Upper lobe of left lung (tissue), 6 donors: ENCODE measurements around the gene ZDHHC1. TPM values are rescaled to one million over a fixed set of nuclear protein-coding genes. Genes with fewer than 3 reads are reported as not detected.
"Not testable (repeated sequence)": the region's sequence is repeated elsewhere in the genome, so short reads cannot be mapped to it uniquely, and the experiment has no call there.

Experiments
- ATAC-seq, 2 donors: fragments of 200-7000 bp; cut with Tn5 transposase; one replicate each; pipeline ENCODE4 v1.9.1; 2022; ENCODE audit warnings: mild to moderate bottlenecking in 2 of 2, moderate library complexity in 2 of 2; ENCODE audit not compliant: low FRiP score in 2 of 2
- DNase-seq, 2 donors: peaks; one replicate each; pipeline ENCODE4 v3.0.0-alpha.2; 2019 to 2020
- H3K27ac ChIP-seq, 4 donors: fragments of 200-600 bp; sonication (generic); one replicate each; pipeline ENCODE4 v1.5.1; 2016 to 2019
- H3K27me3 ChIP-seq, 4 donors: fragments of 200-600 bp; sonication (generic); one replicate each; pipeline ENCODE4 v1.5.1; 2017 to 2019
- H3K36me3 ChIP-seq, 4 donors: fragments of 200-600 bp; sonication (generic); one replicate each; pipeline ENCODE4 v1.5.1; 2016 to 2019
- H3K4me1 ChIP-seq, 4 donors: fragments of 200-600 bp; sonication (generic); one replicate each; pipeline ENCODE4 v1.5.1; 2018 to 2019
- H3K4me3 ChIP-seq, 4 donors: fragments of 200-600 bp; sonication (generic); one replicate each; pipeline ENCODE4 v1.5.1; 2017 to 2019; ENCODE audit warnings: mild to moderate bottlenecking in 2 of 4, moderate library complexity in 1 of 4
- H3K9me3 ChIP-seq, 4 donors: fragments of 200-600 bp; sonication (generic); one replicate each; pipeline ENCODE4 v1.5.1; 2018 to 2019
- CTCF ChIP-seq, 6 experiments: fragments of 450-650 bp in 4 of 6; fragments of 200-600 bp in 2 of 6; sonication (generic) in 2 of 6; IDR thresholded peaks; one replicate each; pipeline ENCODE4 v1.5.1; 2016 to 2019; ENCODE audit warnings: antibody characterized with exemption in 6 of 6
- EP300 ChIP-seq, 4 donors: sonication (generic); formaldehyde crosslinking; IDR thresholded peaks; one replicate each; pipeline ENCODE4 v1.5.1; 2017; ENCODE audit warnings: antibody characterized with exemption in 4 of 4, control low read depth in 2 of 4
- POLR2A ChIP-seq, 4 donors: fragments of 450-650 bp; IDR thresholded peaks; one replicate each; pipeline ENCODE4 v1.5.1; 2016 to 2017; ENCODE audit warnings: antibody characterized with exemption in 4 of 4, mild to moderate bottlenecking in 2 of 4
- POLR2AphosphoS5 ChIP-seq, 2 donors: sonication (generic); formaldehyde crosslinking; IDR thresholded peaks; one replicate each; pipeline ENCODE4 v1.5.1; 2017; ENCODE audit warnings: antibody characterized with exemption in 2 of 2
- WGBS, 2 donors: methylation state at CpG; one replicate each; pipeline ENCODE4 v1.1.5; 2017 to 2018; 5-methylcytosine and 5-hydroxymethylcytosine counted together
- total RNA-seq, 6 donors: library from RNA; depleted of rRNA in 4 of 6; stranded (reverse); fragments of >200 nt in 4 of 6; gene quantifications; one replicate each; pipeline versions ENCODE4 v1.1.0 to v1.2.1, GENCODE V29; 2016 to 2021
- donor health status: DM: no; HTN: no; CAD: no; lungs with moderate emphysema.
- donor health status: DM: no; HTN: yes; CAD: no; lungs with severe emphysema.

Gene ZDHHC1
- total RNA-seq, 6 donors from 2014 or later: 14.7 to 49.2 (median 21.4) TPM

GRCh38 chr16:67370661-67371060 is 45.6 kb downstream of the ZDHHC1 start:
- Histone ChIP-seq H3K27ac (no peak overlapping the region), H3K4me3 (no peak overlapping the region), H3K36me3 (no peaks in the 10 kb centered on the region), H3K9me3 (no peaks in the 10 kb centered on the region), H3K27me3 (no peaks in the 10 kb centered on the region), H3K4me1 (peaks cover 0 to 4% (median 0%) of the 10 kb centered on the region in 4 donors)
- 87 to 90% methylated on average over 4 of the region's 4 CpGs for WGBS, 2 donors
- DNase-seq (no peak), ATAC-seq (no peak)
- no peak for TF ChIP-seq POLR2A (IDR thresholded peaks at IDR 0.05)
- no peak for TF ChIP-seq POLR2AphosphoS5 (IDR thresholded peaks at IDR 0.05)
- no peak for TF ChIP-seq CTCF (IDR thresholded peaks at IDR 0.05)
- TF ChIP-seq EP300 (IDR thresholded peaks at IDR 0.05): no peak

GRCh38 chr16:67364600-67365235 is 51.6 kb downstream of the ZDHHC1 start:
- peak overlapping the region; percentile 23 to 82 (median 53) for H3K27ac ChIP-seq
- no peak for DNase-seq
- ATAC-seq: peak; percentile 56 to 70
- TF ChIP-seq POLR2A (IDR thresholded peaks at IDR 0.05): no peak
- no peak for TF ChIP-seq CTCF (IDR thresholded peaks at IDR 0.05)
- TF ChIP-seq EP300 (IDR thresholded peaks at IDR 0.05): no peak
- no peak for TF ChIP-seq POLR2AphosphoS5 (IDR thresholded peaks at IDR 0.05)
- H3K27me3 ChIP-seq: no peaks in the 10 kb centered on the region
- H3K9me3 ChIP-seq: no peaks in the 10 kb centered on the region
- no peaks in the 10 kb centered on the region for H3K36me3 ChIP-seq
- peak overlapping the region in 3 of 4 donors; percentile 14 to 35 (median 21) for H3K4me3 ChIP-seq
- peaks cover 14 to 32% (median 18%) of the 10 kb centered on the region in 4 donors for H3K4me1 ChIP-seq

- Histone ChIP-seq H3K4me3 (no peak overlapping the region), H3K4me1 (peaks cover 14 to 29% (median 18%) of the 10 kb centered on the region in 4 donors), H3K9me3 (no peaks in the 10 kb centered on the region), H3K27ac (peak overlapping the region in 1 of 4 donors; percentile 1), H3K27me3 (no peaks in the 10 kb centered on the region), H3K36me3 (no peaks in the 10 kb centered on the region)
- ATAC-seq (no peak), DNase-seq (no peak)
- TF ChIP-seq EP300 (IDR thresholded peaks at IDR 0.05) (no peak), POLR2AphosphoS5 (IDR thresholded peaks at IDR 0.05) (no peak), POLR2A (IDR thresholded peaks at IDR 0.05) (no peak)
- WGBS, 2 donors: 64 to 78% methylated on average over 3 of the region's 3 CpGs
These were observed 55.2 kb downstream of the ZDHHC1 start for GRCh38 chr16:67361038-67361437.

DNA sequence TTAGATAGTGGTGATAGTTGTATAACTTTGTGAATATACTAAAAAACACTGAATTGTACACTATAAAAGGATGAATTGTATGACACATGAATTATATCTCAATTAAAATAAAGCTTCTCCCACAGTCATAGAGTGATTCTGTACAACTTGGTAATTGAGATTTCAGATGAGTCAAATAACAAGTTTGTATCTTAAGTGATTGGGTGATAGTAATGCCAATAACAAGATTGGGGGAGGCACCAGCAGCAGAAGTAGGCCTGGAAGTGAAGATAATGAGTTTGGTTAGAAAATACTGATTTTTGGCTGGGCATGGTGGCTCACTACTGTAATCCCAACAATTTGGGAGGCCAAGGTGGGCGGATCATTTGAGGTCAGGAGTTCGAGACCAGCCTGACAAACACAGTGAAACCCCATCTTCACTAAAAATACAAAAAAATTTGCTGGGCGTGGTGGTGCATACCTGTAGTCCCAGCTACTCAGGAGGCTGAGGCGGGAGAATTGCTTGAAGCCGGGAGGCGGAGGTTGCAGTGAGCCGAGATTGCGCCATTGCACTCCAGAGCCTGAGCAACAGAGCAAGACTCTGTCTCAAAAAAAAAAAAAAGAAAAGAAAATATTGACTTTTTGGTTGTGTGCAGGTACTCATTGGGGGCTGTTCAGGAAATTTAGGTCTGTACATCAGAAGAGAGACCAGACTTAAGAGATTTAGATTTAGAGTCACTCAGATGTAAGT is 56.6 kb downstream of the ZDHHC1 start:
- peak in 1 of 2 donors; percentile 27 for DNase-seq
- H3K4me3 ChIP-seq, H3K9me3 ChIP-seq, H3K27me3 ChIP-seq, H3K27ac ChIP-seq, H3K36me3 ChIP-seq, ATAC-seq: not testable (repeated sequence)
- 63 to 80% methylated on average over 7 to 8 of the region's 8 CpGs for WGBS, 2 donors
- peaks cover 6 to 19% (median 12%) of the 10 kb centered on the region in 4 donors for H3K4me1 ChIP-seq

GRCh38 chr16:67357561-67357960 is 58.7 kb downstream of the ZDHHC1 start:
- Histone ChIP-seq H3K27ac (no peak overlapping the region), H3K4me3 (no peak overlapping the region), H3K4me1 (peaks cover 0 to 7% (median 0%) of the 10 kb centered on the region in 4 donors), H3K27me3 (no peaks in the 10 kb centered on the region), H3K36me3 (no peaks in the 10 kb centered on the region), H3K9me3 (no peaks in the 10 kb centered on the region)
- TF ChIP-seq POLR2AphosphoS5 (IDR thresholded peaks at IDR 0.05) (no peak), CTCF (IDR thresholded peaks at IDR 0.05) (no peak), POLR2A (IDR thresholded peaks at IDR 0.05) (no peak), EP300 (IDR thresholded peaks at IDR 0.05) (no peak)
- WGBS, 2 donors: 65% methylated on average over 4 of the region's 4 CpGs
- ATAC-seq (no peak), DNase-seq (peak in 1 of 2 donors; percentile 54)
